BE2C (cell line): ENCODE results near the gene ANAPC5.

ENCODE experiments used
- DNase-seq: peaks from one replicate; pipeline ENCODE4 v3.0.0-alpha.2; 2020
- H3K27me3 ChIP-seq: fragments of 250-450 bp; sonication (Bioruptor Pico); 2 replicates; pipeline ENCODE4 v1.5.1; 2020; ENCODE audit warnings: mild to moderate bottlenecking
- H3K36me3 ChIP-seq: fragments of 250-450 bp; sonication (Bioruptor Pico); 2 replicates; pipeline ENCODE4 v1.5.1; 2020; ENCODE audit warnings: mild to moderate bottlenecking
- H3K4me1 ChIP-seq: fragments of 250-450 bp; sonication (Bioruptor Pico); 2 replicates; pipeline ENCODE4 v1.5.1; 2020
- H3K4me3 ChIP-seq: 2 replicates; pipeline ENCODE4 v1.5.1; 2011; ENCODE audit warnings: low read depth, low read length
- H3K9me3 ChIP-seq: fragments of 250-450 bp; sonication (Bioruptor Pico); 2 replicates; pipeline ENCODE4 v1.5.1; 2020
- TF ChIP-seq, protein P1 (sequence below): IDR thresholded peaks from 2 replicates; pipeline ENCODE4 v1.5.1; 2012; ENCODE audit warnings: mild to moderate bottlenecking, low read depth, low read length

ANAPC5 gene

DNA sequence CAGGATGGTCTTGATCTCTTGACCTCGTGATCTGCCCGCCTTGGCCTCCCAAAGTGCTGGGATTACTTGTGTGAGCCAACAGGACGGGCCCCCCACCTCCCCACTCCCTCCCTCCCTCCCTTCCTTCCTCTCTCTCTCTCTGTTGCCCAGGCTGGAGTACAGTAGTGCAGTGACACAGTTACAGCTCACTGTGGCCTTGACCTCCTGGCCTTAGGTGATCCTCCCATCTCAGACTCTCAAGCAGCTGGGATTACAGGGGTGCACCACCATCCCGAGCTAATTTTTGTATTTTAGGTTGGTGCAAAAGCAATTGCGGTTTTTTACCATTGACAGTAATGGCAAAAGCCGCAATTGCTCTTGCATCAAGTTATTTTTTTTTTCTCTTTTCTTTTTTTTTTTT, 19.2 kb upstream of the ANAPC5 start:
- no peak for DNase-seq
- Histone ChIP-seq H3K27me3 (no peaks in the 10 kb centered on the region), H3K9me3 (no peaks in the 10 kb centered on the region), H3K4me1 (no peaks in the 10 kb centered on the region), H3K4me3 (no peak overlapping the region), H3K36me3 (no peaks in the 10 kb centered on the region)
- TF ChIP-seq, protein P1, sequence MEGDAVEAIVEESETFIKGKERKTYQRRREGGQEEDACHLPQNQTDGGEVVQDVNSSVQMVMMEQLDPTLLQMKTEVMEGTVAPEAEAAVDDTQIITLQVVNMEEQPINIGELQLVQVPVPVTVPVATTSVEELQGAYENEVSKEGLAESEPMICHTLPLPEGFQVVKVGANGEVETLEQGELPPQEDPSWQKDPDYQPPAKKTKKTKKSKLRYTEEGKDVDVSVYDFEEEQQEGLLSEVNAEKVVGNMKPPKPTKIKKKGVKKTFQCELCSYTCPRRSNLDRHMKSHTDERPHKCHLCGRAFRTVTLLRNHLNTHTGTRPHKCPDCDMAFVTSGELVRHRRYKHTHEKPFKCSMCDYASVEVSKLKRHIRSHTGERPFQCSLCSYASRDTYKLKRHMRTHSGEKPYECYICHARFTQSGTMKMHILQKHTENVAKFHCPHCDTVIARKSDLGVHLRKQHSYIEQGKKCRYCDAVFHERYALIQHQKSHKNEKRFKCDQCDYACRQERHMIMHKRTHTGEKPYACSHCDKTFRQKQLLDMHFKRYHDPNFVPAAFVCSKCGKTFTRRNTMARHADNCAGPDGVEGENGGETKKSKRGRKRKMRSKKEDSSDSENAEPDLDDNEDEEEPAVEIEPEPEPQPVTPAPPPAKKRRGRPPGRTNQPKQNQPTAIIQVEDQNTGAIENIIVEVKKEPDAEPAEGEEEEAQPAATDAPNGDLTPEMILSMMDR = no peak

DNA sequence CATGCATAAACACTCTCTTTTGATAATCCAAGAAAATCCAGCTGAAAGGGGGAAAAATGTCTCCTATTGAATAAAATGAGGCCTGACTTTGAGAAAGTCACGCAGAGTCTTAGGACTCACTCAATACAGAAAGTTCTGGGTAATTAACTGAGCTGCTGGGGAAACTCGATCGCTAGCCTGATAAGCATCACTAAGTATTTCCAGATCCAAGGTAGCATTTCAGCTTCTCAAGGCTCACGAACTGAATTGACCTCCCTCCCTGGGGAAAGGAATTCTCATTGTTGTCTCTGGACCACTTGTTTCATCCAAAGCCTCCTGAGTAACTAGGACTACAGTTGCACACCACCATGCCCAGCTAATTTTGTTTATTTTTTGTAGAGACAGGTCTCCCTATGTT, 13.8 kb upstream of the ANAPC5 start:
- Histone ChIP-seq H3K9me3 (no peaks in the 10 kb centered on the region), H3K4me3 (no peak overlapping the region), H3K4me1 (peaks cover 3% of the 10 kb centered on the region; the same call in 1 of the 2 replicates), H3K36me3 (no peaks in the 10 kb centered on the region), H3K27me3 (no peaks in the 10 kb centered on the region)
- DNase-seq = peak; percentile 25
- TF ChIP-seq, protein P1 = no peak

GRCh38 chr12:121365416-121366062, 13.3 kb upstream of the ANAPC5 start:
- no peak overlapping the region for H3K4me3 ChIP-seq
- no peaks in the 10 kb centered on the region for H3K9me3 ChIP-seq
- H3K27me3 ChIP-seq = no peaks in the 10 kb centered on the region
- peaks cover 3% of the 10 kb centered on the region; the same call in 1 of the 2 replicates for H3K4me1 ChIP-seq
- TF ChIP-seq, protein P1 = no peak
- H3K36me3 ChIP-seq = no peaks in the 10 kb centered on the region
- no peak for DNase-seq

DNA sequence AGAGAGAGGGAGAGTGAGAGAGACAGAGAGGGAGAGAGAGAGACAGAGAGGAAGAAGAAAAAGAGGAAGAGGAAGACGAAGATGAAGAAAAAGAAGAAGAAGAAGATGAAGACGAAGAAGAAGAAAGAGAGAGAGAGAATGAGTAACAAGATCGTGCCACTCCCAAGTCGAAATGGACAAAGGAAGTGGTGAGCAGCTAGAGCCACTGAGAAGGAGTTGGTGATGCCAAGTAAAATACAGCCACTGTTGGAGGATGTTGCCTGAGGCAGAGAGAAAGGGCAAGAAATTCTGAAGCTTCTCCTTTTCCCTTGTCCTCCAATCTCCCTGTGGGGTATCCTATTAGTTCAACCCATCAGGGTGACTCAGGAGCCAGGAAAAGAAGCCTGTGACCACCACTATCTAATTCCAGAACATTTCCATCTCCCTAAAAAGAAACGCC, 12.5 kb upstream of the ANAPC5 start:
- no peaks in the 10 kb centered on the region for H3K36me3 ChIP-seq
- no peak for DNase-seq
- no peaks in the 10 kb centered on the region for H3K27me3 ChIP-seq
- peaks cover 3% of the 10 kb centered on the region; the same call in 1 of the 2 replicates for H3K4me1 ChIP-seq
- no peak overlapping the region for H3K4me3 ChIP-seq
- TF ChIP-seq, protein P1 = no peak
- no peaks in the 10 kb centered on the region for H3K9me3 ChIP-seq

GRCh38 chr12:121358073-121358472, 5.9 kb upstream of the ANAPC5 start:
- no peak for DNase-seq
- H3K4me1 ChIP-seq = no peaks in the 10 kb centered on the region
- no peaks in the 10 kb centered on the region for H3K36me3 ChIP-seq
- H3K9me3 ChIP-seq = no peaks in the 10 kb centered on the region
- no peak overlapping the region for H3K4me3 ChIP-seq
- TF ChIP-seq, protein P1 = no peak
- H3K27me3 ChIP-seq = no peaks in the 10 kb centered on the region

GRCh38 chr12:121357331-121357730, 5.1 kb upstream of the ANAPC5 start:
- H3K9me3 ChIP-seq = no peaks in the 10 kb centered on the region
- TF ChIP-seq, protein P1 = no peak
- H3K4me3 ChIP-seq = no peak overlapping the region
- no peaks in the 10 kb centered on the region for H3K36me3 ChIP-seq
- no peak for DNase-seq
- H3K27me3 ChIP-seq = no peaks in the 10 kb centered on the region
- no peaks in the 10 kb centered on the region for H3K4me1 ChIP-seq
